HG02884 (cell line): ENCODE results near the gene LYPLAL1.
"Not testable (repeated sequence)": the region's sequence is repeated elsewhere in the genome, so short reads cannot be mapped to it uniquely, and the experiment has no call there.

ENCODE experiments used
- ATAC-seq: cut with Tn5 transposase; IDR thresholded peaks from one replicate; pipeline ENCODE4 v1.9.1; 2021; ENCODE audit warnings: mild to moderate bottlenecking, moderate library complexity; ENCODE audit not compliant: unreplicated experiment

The LYPLAL1 gene

DNA sequence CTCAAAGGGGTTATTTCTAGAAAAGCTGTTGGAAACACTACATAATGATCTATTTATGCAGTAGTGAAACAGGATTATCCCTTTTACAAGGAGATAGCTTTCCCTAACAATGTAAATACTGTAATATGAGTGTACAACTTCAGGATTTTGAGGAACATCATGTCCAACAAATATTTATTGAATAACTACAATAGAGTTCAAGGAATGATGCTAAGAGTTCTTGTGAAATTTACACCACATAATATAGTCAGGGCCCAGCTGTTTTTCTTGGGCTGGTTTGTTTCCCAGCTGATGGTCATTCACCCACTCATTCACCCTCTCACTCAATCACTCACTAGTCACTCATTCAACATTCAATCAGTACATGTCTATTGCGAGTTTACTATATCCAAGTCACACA, 12.3 kb upstream of the LYPLAL1 start:
- no peak for ATAC-seq

GRCh38 chr1:219163401-219163954, 10.2 kb upstream of the LYPLAL1 start:
- no peak for ATAC-seq

- ATAC-seq: no peak
Observed at GRCh38 chr1:219171192-219171935, 2.3 kb upstream of the LYPLAL1 start.

DNA sequence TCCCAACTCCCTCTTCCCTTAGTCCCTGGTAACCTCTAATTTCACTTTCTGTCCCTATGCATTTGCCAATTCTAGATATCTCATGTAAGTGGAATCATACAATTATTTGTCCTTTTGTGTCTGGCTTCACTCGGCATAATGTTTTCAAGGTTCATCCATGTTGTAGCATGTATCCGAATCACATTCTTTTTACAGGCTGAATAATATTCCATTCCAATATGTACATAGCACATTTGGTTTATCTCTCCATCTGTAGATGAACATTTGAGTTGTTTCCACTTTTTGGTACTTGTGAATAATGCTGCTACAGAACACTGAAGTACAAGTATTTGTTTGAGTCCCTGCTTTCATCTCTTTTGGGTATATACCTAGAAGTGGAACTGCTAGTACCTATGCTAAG, 857 bp upstream of the LYPLAL1 start:
- no peak for ATAC-seq

GRCh38 chr1:219173434-219173757, 282 bp upstream of the LYPLAL1 start:
- peak; percentile 1 for ATAC-seq

DNA sequence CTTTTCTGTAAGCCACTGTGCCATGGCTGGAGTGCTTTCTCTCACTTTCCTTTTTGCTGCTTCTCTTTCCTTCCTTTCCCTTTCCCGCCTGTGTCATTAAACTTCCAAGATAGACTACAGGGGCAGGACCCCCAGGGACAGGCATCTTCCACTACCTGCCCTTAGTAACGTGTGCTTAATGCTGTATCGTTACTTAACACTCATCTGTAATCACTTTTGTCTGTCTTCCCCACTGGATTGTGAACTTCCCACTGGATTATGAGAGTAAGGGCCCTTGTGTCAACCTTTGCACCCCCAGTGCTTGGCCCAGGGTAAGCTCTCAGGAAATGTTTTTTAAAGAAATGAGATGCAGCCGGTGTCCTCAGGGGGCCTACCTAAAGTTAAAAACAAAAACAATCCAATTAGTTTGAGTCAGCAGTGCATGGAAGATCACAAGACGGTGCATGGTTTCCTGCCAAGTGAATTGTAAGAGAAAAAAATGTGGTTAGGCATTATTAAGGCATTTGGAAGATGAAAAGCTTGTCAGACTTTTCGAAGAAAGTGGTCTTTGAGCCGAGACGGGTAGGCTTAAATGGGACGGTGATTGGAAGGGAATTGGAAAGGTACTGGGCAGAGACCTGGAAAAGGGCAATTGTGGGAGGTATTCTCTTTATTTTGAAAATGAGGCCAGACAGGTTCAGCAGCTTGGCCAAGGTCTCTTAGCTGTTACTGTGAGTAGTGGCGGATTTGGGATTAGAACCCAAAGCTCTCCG, 958 bp downstream of the LYPLAL1 start:
- ATAC-seq: no peak

DNA sequence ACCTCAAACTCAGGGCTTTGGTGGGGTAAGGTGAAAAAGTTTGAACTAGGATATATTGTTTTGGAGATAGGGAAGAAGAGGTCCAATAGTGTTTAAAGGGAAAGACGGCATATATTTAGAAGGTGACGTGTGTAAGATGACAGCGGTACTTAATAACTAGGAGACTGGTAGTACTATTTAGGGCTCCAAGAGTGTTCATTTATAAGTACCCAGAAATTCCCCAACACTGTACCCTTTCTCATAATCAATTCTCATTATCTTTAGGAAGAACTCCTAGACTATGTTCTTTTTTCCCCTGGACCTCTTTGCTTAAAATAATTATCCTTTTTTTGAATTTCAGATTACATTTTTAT, 1.5 kb downstream of the LYPLAL1 start:
- no peak for ATAC-seq

DNA sequence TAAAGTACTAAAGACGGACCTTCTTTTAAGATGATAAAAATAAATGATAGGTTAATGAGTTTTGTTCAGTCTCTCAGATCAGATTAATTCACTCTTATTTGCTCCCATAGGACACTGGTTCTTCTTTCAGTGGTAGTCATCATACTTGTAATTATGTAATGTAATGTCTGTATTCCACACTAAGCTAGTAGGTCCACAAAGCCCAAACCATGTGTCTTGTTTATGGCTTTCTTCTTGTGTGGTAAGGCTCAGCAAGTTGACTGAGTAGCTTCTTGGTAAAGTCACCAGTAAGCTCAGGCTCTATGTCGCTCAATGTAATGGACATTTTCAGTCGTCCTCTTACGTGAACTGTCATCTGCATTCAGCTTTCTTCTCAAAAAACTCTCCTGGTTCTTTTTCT, 2.5 kb downstream of the LYPLAL1 start:
- ATAC-seq: no peak

GRCh38 chr1:219177363-219177762, 3.7 kb downstream of the LYPLAL1 start:
- ATAC-seq: peak; percentile 26

DNA sequence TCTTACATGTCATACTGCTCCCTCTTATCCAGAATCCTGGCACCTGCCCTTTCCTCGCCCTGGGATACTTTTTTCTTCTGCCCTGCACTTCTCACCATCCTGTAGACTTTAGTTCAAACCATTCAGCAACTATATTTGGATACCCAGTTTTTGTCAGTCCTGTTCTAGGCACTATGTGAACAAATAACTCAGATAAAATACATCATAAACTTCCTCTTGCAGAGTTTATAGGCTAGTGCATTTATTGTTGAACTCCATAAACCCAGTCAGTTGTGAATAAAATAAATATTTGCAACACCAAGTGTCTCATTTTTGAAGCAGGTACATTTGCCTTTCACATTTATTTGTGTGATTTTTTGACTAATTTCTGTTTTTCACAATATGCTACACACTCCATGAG, 4.3 kb downstream of the LYPLAL1 start:
- no peak for ATAC-seq

GRCh38 chr1:219179293-219179692, 5.6 kb downstream of the LYPLAL1 start:
- no peak for ATAC-seq

DNA sequence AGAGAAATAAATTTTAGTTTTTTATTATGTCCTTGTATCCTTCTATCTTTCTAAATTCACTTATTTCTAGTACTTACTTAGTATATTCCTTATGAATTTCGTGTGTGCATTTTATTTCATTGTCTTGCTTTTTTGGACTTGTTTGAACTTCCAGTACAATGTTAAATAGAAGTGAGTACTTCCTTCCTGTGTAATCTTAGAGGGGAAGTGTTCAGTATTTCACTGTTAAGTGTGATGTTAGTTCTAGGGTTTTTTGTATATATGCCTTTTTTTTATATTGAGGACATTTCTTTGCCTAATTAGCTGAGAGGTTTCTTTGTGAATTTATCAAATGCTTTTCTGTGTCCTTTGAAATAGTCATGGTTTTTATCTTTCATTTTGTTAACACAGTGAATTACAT, 10.7 kb downstream of the LYPLAL1 start:
- no peak for ATAC-seq

GRCh38 chr1:219185486-219186117, 11.9 kb downstream of the LYPLAL1 start:
- no peak for ATAC-seq

- peak; percentile 21 for ATAC-seq
Observed at GRCh38 chr1:219188331-219188803, 14.7 kb downstream of the LYPLAL1 start.

- ATAC-seq: peak; percentile 69
Observed at GRCh38 chr1:219189021-219189824, 15.5 kb downstream of the LYPLAL1 start.

DNA sequence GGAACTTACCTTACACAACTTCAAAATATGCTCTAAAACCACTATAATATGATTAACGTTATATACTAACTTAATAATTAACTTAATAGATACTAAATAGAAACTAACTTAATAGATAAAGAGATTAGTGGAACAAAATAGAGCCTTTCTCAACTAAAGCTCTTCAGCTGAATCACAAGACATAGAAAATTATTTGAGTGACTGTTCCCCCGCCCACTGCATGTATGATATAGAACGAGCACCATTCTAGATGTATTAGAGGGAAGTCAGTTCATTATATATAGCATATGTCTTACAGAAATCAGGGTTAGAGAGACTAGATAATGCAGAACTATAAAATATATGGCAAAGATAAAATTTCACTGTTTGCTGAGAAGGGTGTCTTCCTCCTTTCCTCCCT, 16.3 kb downstream of the LYPLAL1 start:
- no peak for ATAC-seq

DNA sequence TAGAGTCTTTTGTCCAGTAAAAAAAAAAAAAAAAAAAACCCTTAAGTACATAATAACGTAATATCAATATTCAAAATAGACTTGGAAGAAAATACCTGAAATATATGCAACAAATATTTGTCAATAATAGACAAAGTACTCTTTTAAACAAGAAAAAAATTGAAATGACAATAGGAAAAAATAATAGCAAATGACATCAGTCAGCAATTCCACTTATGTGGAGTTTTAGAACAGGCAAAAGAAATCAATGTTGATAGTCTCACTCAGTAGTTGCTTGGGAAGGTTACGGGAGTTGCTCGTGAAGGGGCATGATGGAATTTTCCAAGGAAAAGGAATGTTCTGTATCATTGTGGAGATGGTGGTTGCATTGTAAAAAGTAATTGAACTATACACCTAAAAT, 16.9 kb downstream of the LYPLAL1 start:
- no peak for ATAC-seq

- ATAC-seq: not testable (repeated sequence)
Observed at GRCh38 chr1:219195833-219196232, 22.2 kb downstream of the LYPLAL1 start.

- no peak for ATAC-seq
Observed at GRCh38 chr1:219201656-219202055, 28.0 kb downstream of the LYPLAL1 start.

- ATAC-seq: no peak
Observed at GRCh38 chr1:219202567-219202966, 28.9 kb downstream of the LYPLAL1 start.

GRCh38 chr1:219206350-219206749, 32.7 kb downstream of the LYPLAL1 start:
- ATAC-seq: no peak
